GM10847 (cell line): ENCODE data around the gene AP1B1.

Source experiments
- POLR2A ChIP-seq: IDR thresholded peaks from 2 replicates; pipeline ENCODE4 v1.6.1; 2011; ENCODE audit not compliant: insufficient read length; ENCODE audit errors: extremely low read depth

AP1B1 gene

GRCh38 chr22:29338398-29338797 is 50.0 kb downstream of the AP1B1 start:
- TF ChIP-seq POLR2A: no peak

DNA sequence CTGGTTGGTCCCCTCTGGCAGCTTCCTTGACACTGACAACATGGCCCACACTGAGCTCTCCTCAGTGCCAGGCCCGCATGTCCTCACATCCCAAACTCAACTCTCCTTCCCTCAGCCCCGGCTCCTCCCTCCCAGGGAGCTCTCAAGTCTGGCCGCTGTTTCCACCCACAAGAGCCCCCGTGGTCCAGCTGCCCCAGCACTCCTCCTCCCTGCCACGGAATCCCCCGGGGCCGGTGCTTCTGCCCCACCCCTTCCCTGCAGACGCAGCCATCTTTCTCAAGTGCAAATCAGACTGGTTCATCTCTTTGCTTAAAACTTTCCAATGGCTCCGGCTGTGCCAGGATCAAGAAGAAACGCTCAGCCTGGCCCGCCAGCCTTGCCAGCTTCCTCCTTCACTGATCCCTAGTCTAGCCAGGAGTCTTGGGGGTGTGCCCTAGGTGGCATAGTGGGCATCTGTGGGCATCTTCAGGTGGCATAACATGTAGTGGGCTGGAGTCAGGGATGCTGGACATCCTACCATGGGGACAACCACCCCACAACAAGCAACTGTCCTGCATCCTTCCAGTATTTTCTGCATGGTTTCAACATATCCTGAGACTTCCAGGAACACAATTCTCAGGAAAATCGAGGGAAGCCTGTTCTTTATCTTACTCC is 50.6 kb downstream of the AP1B1 start:
- no peak for TF ChIP-seq POLR2A

DNA sequence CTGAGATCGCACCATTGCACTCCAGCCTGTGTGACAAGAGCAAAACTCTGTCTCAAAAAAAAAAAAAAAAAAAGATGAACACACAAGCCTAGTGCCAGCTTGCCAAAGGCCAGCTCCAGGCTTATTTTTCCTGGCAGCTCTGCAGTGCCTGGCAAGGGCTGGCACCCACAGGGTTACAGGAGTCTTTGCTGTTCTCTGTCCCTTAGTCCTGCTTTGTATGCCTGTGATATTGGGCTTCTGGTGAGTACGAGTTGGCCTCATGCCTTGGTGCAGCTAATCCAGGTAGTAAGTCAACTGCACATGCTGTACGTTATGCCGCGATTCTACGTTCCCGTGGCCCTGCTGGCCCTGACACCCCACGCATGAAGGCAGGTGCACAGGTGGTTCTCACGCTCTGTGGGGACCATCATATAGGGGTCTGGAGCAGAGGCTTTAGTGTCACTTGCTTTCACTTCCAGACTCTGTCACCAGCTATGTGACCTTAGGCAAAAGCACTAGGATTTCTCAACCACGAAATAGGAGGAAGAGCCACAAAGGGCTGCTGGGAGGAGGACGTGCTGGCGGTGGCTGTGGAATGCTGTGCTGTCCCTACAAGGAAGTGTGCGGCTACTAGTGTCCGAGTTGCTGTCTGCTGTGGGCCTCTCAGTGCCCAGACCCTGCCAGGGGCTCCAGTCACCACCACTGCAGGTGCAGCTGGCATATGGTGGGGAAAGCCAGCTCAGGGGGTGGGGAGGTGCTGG is 51.4 kb downstream of the AP1B1 start:
- no peak for TF ChIP-seq POLR2A

- TF ChIP-seq POLR2A: no peak
These were observed 52.7 kb downstream of the AP1B1 start for GRCh38 chr22:29335656-29336055.

DNA sequence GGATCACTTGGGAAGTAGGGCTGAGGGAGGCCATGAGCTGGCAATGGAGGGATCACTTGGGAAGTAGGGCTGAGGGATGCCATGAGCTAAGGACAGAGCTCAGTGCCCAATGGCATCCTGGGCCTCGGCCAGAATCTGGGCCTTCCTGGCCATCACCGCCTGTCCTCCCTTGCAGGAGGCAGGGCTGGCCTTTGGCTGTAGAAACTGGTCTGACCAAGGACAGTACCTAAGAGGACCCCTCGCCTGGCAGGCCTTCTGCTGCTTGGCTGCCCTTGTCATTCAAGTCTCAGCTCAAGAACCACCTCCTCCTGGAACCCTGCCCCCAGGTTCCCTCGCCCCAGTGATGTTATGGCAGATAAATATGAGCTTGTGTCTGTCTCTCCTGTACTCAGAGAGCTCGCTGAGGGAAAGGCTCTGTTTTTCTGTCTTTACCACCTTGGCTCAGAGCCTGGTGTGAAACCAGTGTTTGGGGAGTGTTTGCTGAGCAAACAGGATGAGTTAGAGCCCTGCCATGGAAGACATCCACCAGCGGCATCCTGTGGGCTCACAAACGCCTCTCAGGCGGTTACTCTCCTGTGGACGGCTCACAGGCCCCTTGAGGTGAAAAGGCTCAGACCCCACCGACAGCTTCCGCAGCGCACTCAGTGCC is 53.5 kb downstream of the AP1B1 start:
- no peak for TF ChIP-seq POLR2A

DNA sequence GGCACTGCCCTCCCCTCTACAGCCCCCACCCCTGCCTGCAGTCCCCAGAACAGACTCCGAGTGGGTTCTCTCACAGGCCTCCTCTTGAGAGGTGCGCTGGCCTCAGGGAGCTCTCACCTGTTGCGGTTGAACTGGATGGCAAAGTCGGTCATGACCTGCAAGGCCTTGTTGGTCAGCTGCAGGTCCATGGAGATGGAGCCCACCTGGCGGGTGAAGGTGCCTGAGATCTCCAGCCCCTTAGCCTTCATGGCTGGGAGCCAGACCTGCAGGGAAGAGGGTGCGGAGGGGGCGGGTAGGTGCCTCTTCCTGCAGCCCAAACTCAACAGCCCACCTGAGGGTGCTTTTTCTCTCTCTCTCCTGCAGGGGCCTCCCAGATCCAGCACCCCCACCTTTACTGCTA is 54.2 kb downstream of the AP1B1 start:
- TF ChIP-seq POLR2A: no peak

- TF ChIP-seq POLR2A: no peak
These were observed 55.4 kb downstream of the AP1B1 start for GRCh38 chr22:29332886-29333496.

GRCh38 chr22:29331658-29332300 is 56.6 kb downstream of the AP1B1 start:
- no peak for TF ChIP-seq POLR2A

- TF ChIP-seq POLR2A: no peak
These were observed 57.2 kb downstream of the AP1B1 start for GRCh38 chr22:29331213-29331612.

DNA sequence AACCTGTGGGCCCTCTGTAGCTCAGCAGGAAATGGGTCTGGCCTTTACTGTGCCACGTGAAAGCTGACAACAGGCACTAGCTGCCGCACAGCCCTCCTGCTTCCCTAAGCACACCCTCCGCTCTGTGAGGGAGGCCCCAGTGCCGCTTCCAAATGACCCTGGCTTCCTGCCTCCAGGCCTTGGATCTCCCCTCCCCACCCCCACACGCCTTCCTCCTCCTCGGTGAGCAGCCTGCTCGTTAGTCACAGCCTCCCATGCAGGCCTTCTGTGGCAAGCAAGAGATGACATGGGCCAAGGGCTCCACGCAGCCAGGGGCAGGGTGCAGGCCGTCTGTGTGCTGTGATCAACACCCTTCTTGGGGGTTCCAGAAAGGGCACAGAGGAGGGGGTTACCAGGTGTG is 57.6 kb downstream of the AP1B1 start:
- no peak for TF ChIP-seq POLR2A

DNA sequence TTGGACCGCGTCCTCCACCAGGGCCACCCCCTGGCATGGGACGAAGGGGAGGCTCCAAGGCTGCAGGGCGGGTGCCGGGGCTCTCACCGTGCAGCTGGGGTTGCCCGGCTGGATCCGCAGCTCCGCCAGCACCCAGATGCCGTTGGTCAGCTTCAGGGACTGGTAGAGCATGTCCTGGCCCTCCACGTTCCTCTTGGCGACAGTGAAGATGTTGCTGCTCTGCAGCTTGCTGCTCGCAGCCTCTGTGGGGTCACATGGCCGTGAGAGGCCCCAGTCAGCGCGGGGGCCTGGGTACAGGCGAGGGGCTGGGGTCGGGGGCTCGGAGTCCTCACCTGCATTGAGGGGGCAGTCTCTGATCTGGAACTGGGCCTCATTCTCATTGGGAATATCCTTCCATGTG is 58.1 kb downstream of the AP1B1 start:
- TF ChIP-seq POLR2A: no peak

- TF ChIP-seq POLR2A: no peak
These were observed 58.8 kb downstream of the AP1B1 start for GRCh38 chr22:29329581-29329980.

DNA sequence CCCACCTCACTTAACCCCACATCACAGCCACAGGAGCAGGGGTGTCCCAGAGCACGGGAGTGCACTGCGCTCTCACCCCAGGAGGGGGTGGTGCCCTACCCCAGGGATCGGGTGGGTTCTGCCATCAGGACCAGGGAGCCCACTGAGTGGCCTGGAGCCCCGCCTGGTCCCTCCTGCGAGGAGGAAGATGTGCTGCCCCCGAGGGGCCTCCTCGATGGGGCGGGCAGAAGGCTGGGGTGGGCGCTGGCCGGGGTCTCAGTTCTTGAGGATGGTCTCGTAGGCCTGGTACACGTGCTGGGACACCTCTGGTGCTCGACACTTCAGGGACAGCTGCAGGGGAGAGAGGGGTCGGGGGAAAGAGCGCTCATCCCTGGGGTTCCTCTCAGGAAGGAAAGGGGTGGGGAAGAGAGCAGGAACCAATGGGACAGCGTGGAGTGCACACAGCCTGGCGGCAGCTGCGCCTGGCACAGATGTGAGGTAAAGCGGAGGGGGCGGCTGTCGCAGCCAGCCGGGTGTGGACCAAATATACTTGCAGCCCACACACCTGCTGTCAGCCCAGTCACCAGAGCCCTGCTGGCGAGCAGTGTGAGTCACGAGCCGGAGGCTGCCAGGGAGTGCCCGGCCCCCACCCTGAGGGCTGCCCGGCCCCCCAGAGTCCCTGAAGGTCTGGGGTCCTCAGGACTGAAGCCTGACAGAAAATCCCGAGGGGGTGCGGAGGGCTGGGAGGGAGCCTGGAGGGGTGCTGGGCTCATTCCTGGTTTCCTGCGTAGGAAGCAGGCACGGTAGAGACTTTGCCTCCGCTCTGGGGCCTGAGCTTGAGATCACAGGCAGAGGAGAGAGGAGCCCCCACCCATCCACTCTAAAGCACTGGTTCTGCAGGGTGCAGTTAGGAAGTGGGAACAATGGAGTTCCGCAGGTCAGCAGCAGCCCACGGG is 59.5 kb downstream of the AP1B1 start:
- TF ChIP-seq POLR2A: no peak

GRCh38 chr22:29328055-29328454 is 60.3 kb downstream of the AP1B1 start:
- TF ChIP-seq POLR2A: no peak

- no peak for TF ChIP-seq POLR2A
These were observed 61.1 kb downstream of the AP1B1 start for GRCh38 chr22:29327089-29327764.
